ENCODE data around the gene KIF23. TPM values are rescaled to one million over a fixed set of nuclear protein-coding genes. Genes with fewer than 3 reads are reported as not detected.

Gene KIF23
- total RNA-seq, 2 experiments from 2014 or later = 45.4 to 47.0 TPM

DNA sequence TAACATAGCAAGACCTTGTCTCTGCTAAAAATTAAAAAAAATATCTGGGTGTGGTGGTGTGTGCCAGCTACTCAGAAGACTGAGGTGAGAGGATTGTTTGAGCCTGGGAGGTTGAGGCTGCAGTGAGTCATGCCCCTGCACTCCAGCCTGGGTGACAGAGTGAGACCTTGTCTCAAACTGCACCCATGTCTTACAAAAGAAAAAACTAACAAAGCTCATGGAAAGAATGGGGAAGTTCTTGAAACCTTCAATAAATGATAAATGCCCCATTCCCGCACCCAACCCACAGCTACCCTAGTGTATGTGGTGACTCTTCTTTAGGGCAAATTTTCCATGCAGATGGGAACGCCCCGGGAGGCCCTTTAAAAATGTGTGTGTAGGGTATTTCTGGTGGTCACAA lies 66.8 kb downstream of the KIF23 start:
- Mint-ChIP-seq H3K27me3 (peaks cover 8% of the 10 kb centered on the region), H3K36me3 (ENCODE audit: low read depth) (peaks cover 2% of the 10 kb centered on the region), H3K27ac (no peak overlapping the region), H3K4me1 (ENCODE audit: low read depth) (peaks cover 2% of the 10 kb centered on the region), H3K9me3 (peaks cover 5% of the 10 kb centered on the region), H3K4me3 (no peak overlapping the region)
- DNase-seq (no peak), ATAC-seq (no peak)
- CTCF ChIA-PET = interaction anchor here (1.1 kb wide), 1 partner anchor 1008 kb away, joined by 3 read pairs; no protein-coding TSS in a partner anchor
- intact Hi-C loops (cut with micrococcal nuclease) = no loop called here
- POLR2A ChIA-PET = no interaction called here
- TF ChIP-seq, protein P1, sequence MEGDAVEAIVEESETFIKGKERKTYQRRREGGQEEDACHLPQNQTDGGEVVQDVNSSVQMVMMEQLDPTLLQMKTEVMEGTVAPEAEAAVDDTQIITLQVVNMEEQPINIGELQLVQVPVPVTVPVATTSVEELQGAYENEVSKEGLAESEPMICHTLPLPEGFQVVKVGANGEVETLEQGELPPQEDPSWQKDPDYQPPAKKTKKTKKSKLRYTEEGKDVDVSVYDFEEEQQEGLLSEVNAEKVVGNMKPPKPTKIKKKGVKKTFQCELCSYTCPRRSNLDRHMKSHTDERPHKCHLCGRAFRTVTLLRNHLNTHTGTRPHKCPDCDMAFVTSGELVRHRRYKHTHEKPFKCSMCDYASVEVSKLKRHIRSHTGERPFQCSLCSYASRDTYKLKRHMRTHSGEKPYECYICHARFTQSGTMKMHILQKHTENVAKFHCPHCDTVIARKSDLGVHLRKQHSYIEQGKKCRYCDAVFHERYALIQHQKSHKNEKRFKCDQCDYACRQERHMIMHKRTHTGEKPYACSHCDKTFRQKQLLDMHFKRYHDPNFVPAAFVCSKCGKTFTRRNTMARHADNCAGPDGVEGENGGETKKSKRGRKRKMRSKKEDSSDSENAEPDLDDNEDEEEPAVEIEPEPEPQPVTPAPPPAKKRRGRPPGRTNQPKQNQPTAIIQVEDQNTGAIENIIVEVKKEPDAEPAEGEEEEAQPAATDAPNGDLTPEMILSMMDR (IDR thresholded peaks at IDR 0.05) = no peak

DNA sequence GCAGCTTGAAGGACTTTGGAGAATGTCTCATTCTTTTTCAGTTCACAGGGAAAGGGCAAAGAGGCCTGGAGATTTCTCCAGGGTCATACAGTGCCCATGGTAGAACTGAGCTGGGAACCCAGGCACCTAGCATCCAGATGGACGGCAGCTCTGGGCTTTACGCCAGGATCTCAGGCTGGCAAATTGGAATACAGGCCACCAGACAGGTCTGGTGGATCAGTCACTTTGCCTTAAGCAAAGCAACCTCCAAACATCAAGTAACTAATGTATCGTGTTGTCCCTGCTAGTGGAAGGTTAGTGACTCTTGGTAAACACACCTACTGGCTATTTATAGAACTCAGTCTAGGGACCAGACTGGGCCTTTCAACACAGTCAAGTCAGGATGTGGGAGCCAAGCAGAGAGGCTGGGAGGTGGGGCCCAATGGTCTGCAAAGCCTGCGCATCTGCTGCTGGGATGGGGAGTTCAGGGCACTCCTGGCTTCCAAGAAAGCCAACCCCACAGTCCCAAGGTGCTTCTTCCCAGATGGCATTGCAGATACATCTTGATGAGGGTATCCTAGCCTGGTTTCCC lies 68.6 kb downstream of the KIF23 start:
- ChIA-PET POLR2A (interaction anchor here (1.2 kb wide), 1 partner anchor 27 kb away, joined by 3 read pairs; no protein-coding TSS in a partner anchor), CTCF (no interaction called here)
- DNase-seq = no peak
- Mint-ChIP-seq H3K4me1 (ENCODE audit: low read depth) (peaks cover 2% of the 10 kb centered on the region), H3K36me3 (ENCODE audit: low read depth) (peaks cover 2% of the 10 kb centered on the region), H3K27me3 (peaks cover 5% of the 10 kb centered on the region), H3K4me3 (no peak overlapping the region), H3K9me3 (peaks cover 5% of the 10 kb centered on the region), H3K27ac (no peak overlapping the region)
- intact Hi-C loops (cut with micrococcal nuclease) = no loop called here
- no peak for ATAC-seq
- TF ChIP-seq, protein P1 (IDR thresholded peaks at IDR 0.05) = no peak

DNA sequence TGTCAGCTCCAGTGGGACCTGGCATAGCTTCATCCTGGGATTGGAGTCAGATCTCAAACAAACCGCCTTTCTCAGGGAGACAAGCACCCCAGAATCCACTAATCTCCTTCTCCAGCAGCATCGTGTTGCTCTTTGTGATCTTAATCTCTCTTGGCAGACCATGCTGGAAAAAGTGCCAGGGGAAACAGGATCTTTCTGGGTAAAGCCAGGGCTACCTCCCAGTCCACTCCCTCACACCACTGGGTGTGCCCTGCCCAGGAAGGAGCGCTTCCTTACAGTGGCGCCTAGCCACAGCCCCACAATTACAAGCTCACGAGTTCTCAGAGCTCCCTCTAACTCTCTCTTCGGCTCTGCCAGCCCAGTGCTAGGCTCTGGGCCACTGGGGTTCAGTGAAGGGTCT lies 70.7 kb downstream of the KIF23 start:
- H3K4me3 Mint-ChIP-seq = no peak overlapping the region
- intact Hi-C loops (cut with micrococcal nuclease) = no loop called here
- ChIA-PET POLR2A (no interaction called here), CTCF (interaction anchor here (1.6 to 1.9 kb wide), 2 partner anchors 9 to 15 kb away, joined by 5 to 9 read pairs; no protein-coding TSS in a partner anchor)
- no peaks in the 10 kb centered on the region for H3K36me3 Mint-ChIP-seq (ENCODE audit: low read depth)
- H3K4me1 Mint-ChIP-seq (ENCODE audit: low read depth) = peaks cover 2% of the 10 kb centered on the region
- no peak for DNase-seq
- peaks cover 2% of the 10 kb centered on the region for H3K27me3 Mint-ChIP-seq
- no peak for ATAC-seq
- H3K9me3 Mint-ChIP-seq = peaks cover 2% of the 10 kb centered on the region
- no peak overlapping the region for H3K27ac Mint-ChIP-seq
- TF ChIP-seq, protein P1 (IDR thresholded peaks at IDR 0.05) = no peak

DNA sequence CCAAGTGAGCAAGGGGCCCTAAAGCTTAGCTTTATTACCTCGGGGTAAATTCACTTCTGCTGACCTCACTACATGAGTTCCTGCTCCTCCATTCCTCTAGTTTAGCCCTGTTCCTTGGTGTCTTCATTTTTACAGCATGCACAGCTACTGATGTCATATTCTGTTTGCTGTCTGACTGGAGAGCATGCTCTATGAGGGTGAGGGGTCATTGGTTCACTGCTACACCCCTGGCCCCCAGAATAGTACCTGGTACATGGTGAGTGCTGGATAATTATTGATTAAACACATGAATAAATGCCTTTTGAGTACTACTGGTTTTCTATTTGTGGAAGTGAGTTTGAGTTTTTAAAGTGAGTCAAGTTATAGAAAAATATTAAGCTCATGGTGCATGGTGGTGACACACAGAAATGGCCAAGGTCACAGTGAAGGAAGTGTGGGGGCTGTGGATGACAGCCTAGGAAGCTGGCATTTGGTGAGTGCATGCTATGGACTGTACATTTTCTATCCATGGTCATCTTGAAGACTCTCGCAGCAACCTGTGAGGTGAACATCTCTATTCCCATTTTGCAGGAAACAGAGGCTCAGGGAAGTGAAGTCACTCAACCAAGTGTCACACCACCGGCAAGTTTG lies 72.4 kb downstream of the KIF23 start:
- DNase-seq (no peak), ATAC-seq (no peak)
- ChIA-PET CTCF (interaction anchor here (0.7 to 2.0 kb wide), 4 partner anchors 9 to 89 kb away, joined by 3 to 6 read pairs (median 4); no protein-coding TSS in a partner anchor), POLR2A (no interaction called here)
- Mint-ChIP-seq H3K36me3 (ENCODE audit: low read depth) (no peaks in the 10 kb centered on the region), H3K4me1 (ENCODE audit: low read depth) (no peaks in the 10 kb centered on the region), H3K27ac (no peak overlapping the region), H3K9me3 (peaks cover 3% of the 10 kb centered on the region), H3K27me3 (peaks cover 2% of the 10 kb centered on the region), H3K4me3 (no peak overlapping the region)
- intact Hi-C loops (cut with micrococcal nuclease) = no loop called here
- TF ChIP-seq, protein P1 (IDR thresholded peaks at IDR 0.05) = no peak

DNA sequence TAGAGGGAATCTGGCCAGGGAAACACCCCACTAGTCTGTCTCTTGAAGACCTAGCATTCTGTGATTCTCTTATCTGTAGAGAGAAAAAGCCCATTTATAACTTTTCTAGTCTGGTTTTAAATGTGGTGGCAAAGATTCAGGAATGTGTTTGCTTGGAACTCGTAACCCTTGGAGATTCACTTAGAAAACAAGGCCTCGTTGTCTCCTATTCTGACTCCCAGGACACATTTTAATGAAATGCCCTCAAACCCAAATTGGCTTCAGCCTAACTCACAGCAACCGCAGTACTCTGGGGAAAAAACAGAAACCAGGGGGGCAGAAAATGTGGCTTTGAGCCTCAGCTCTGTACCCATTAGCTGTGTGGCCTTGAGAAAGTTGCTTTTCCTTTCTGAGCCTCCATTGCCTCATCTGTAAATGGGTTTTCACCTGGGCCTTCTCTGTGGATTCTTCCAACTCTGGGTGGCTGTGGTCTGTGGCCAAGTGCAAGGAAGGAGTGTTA lies 75.0 kb downstream of the KIF23 start:
- Mint-ChIP-seq H3K36me3 (ENCODE audit: low read depth) (no peaks in the 10 kb centered on the region), H3K9me3 (peaks cover 6% of the 10 kb centered on the region), H3K4me1 (ENCODE audit: low read depth) (no peaks in the 10 kb centered on the region), H3K27me3 (peaks cover 2% of the 10 kb centered on the region), H3K4me3 (no peak overlapping the region), H3K27ac (no peak overlapping the region)
- ChIA-PET CTCF (no interaction called here), POLR2A (no interaction called here)
- TF ChIP-seq, protein P1 (IDR thresholded peaks at IDR 0.05) = no peak
- no peak for DNase-seq
- ATAC-seq = no peak
- intact Hi-C loops (cut with micrococcal nuclease) = no loop called here
